SK-N-MC (cell line): ENCODE results near the gene MPG.
"Not testable (repeated sequence)": the region's sequence is repeated elsewhere in the genome, so short reads cannot be mapped to it uniquely, and the experiment has no call there.

Source experiments
- DNase-seq: peaks from one replicate; pipeline ENCODE4 v3.0.0-alpha.2; 2011; ENCODE audit warnings: low read depth, low spot score
- H3K27ac ChIP-seq: fragments of 200-600 bp; sonication (generic); 2 replicates; pipeline ENCODE4 v1.5.1; 2016; ENCODE audit warnings: mixed run types
- H3K36me3 ChIP-seq: fragments of 200-600 bp; sonication (generic); 2 replicates; pipeline ENCODE4 v1.6.1; 2017; ENCODE audit warnings: antibody characterized with exemption, low read length, mixed read lengths; ENCODE audit not compliant: insufficient read depth
- H3K4me3 ChIP-seq: fragments of 200-600 bp; sonication (generic); 2 replicates; pipeline ENCODE4 v1.5.1; 2016
- H3K9ac ChIP-seq: fragments of 200-600 bp; sonication (generic); 2 replicates; pipeline ENCODE4 v1.8.0; 2017; ENCODE audit warnings: mixed run types, mixed read lengths; ENCODE audit not compliant: insufficient read length
- H3K9me3 ChIP-seq: fragments of 200-600 bp; sonication (generic); 2 replicates; pipeline ENCODE4 v1.6.1; 2017; ENCODE audit warnings: low read depth, mild to moderate bottlenecking, antibody characterized with exemption, low read length, moderate library complexity, mixed read lengths
- EZH2 ChIP-seq: fragments of 200-600 bp; sonication (generic); IDR thresholded peaks from one replicate; pipeline ENCODE4 v1.6.1; 2017; ENCODE audit warnings: antibody characterized with exemption
- FOXP2 ChIP-seq: optimal IDR thresholded peaks from 2 replicates; pipeline ENCODE3; 2011; ENCODE audit warnings: mild to moderate bottlenecking, moderate library complexity; ENCODE audit not compliant: insufficient read depth; ENCODE audit errors: extremely low read length, control extremely low read depth
- POLR2AphosphoS5 ChIP-seq: IDR thresholded peaks from 2 replicates; pipeline ENCODE4 v1.6.1; 2012; ENCODE audit warnings: mild to moderate bottlenecking, low read depth, low read length, borderline replicate concordance

The MPG gene

DNA sequence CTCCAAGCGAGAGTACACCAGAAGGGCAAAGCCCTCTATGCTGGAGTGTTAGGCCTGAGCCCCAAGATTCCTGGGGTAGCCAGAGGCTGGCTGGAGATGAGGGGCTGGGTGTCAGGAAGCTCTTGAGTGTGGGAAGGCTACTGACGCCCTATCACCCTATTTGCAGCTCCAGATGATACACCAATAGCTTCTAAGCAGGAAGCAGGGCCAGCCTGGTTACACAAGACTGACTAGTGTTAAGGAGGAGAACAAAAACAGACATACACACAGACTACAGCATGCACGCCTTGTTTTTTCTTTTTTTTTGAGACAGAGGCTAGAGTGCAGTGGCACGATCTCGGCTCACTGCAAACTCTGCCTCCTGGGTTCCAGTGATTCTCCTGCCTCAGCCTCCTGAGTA lies 40.5 kb upstream of the MPG start:
- H3K9me3 ChIP-seq = no peaks in the 10 kb centered on the region
- TF ChIP-seq FOXP2 (no peak), EZH2 (no peak), POLR2AphosphoS5 (no peak)

GRCh38 chr16:38206-38605 lies 39.8 kb upstream of the MPG start:
- H3K4me3 ChIP-seq, H3K9me3 ChIP-seq, DNase-seq, H3K36me3 ChIP-seq, H3K27ac ChIP-seq, H3K9ac ChIP-seq: not testable (repeated sequence)

More for the DNA sequence above, 40.5 kb upstream of the MPG start:
- H3K27ac ChIP-seq = no peak overlapping the region
- H3K9ac ChIP-seq = no peak overlapping the region
- no peak for DNase-seq
- H3K36me3 ChIP-seq = peaks cover 4% of the 10 kb centered on the region; the same call in 1 of the 2 replicates
- H3K4me3 ChIP-seq = no peak overlapping the region

DNA sequence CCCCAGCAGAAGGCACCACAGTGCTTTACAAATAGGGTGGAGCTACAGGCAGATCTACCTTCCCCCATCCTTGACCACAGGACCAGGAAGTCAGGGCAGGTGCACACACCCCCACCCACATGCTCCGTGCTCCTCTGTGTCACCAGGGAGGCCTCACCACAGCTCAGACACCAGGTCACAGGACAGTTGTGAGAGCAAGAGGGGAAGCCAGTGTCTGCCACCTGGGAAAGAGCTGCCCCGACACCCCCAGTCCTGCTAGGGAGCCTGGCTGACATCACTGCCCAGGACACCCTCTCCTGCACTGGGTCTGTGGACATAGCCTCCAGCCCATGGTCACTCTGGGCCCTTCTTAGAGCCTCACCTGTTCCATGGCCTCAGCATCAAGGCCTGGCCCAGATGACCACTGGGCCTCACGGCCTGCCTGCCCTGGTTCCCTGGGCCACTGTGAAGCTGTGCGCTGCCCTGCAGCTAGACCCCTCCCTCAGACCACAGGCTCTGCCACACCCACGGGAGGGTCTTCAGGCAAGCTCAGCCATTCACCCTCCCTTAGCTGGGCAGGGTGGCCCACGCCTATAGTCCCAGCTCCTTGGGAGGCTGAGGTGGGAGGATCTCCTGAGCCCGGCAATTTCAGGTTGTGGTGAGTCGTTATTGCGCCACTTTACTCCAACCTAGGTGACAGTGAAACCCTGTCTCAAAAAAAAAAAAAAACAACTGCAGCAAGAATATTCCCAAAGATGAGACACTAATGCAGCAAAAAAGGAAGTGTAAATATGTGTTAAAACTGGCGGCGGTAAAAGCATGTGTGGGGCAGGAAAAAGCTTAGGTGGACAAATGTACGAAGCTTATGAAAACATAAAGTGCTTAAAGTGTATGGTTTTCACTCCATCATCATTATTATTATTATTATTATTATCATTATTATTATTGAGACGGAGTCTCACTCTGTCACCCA lies 38.8 kb upstream of the MPG start:
- no peak overlapping the region for H3K9ac ChIP-seq
- peaks cover 4% of the 10 kb centered on the region; the same call in 1 of the 2 replicates for H3K36me3 ChIP-seq
- no peak overlapping the region for H3K27ac ChIP-seq
- TF ChIP-seq FOXP2 (no peak), POLR2AphosphoS5 (no peak), EZH2 (no peak)
- H3K4me3 ChIP-seq = no peak overlapping the region
- DNase-seq = no peak
- H3K9me3 ChIP-seq = no peaks in the 10 kb centered on the region

DNA sequence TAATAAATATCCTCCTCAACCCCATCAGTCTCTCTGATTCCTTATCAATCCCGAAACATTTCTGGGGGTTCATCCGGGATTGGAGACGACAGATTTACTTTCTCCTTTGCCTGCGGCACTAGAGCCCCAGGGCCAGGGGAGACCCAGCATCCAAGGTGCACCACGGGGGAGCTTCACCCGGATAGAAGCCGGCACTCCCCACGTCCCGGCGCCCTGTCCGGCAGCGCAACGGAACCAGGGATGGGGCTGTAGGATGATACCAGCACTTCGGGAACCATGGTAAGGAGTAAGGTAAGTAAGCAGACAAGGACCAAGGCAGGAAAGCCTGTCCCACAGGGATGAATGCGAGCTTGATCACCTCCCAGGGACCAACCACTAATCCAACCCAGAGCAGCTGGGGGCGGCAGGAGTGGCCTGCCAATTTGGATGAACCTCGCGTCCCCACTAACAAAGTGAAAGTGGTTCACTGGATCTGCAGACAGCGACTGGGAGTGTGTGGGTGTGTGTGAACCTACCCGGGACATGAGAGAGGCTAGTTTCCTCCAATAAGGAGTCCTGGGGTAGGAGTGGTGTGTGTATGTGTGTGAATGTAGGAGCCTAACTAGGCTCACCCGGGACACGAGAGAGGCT lies 36.5 kb upstream of the MPG start:
- no peak overlapping the region for H3K9ac ChIP-seq
- peaks cover 19% of the 10 kb centered on the region for H3K36me3 ChIP-seq
- TF ChIP-seq FOXP2 (no peak), EZH2 (no peak), POLR2AphosphoS5 (no peak)
- no peak for DNase-seq
- H3K9me3 ChIP-seq = no peaks in the 10 kb centered on the region
- H3K4me3 ChIP-seq = no peak overlapping the region
- H3K27ac ChIP-seq = no peak overlapping the region

DNA sequence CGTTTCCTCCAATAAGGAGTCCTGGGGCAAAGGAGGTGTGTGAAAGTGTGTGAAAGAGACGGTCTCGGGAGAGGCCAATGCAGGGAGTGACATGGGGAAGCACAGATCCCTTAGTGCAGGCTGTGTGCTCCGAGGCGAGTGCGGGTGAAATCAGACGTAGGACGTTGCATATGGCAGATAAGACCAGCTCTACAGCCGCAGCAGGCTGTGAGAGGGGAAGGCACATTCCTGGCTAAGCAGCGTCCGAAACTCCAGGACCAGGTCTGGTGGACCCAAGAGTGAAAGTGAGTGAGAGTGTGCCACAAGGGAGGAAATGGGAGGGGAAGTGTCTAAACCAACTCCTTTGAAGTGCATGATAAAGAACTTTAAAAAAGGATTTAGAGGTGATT lies 36.0 kb upstream of the MPG start:
- Histone ChIP-seq H3K27ac (no peak overlapping the region), H3K9ac (no peak overlapping the region), H3K4me3 (no peak overlapping the region), H3K36me3 (peaks cover 20% of the 10 kb centered on the region), H3K9me3 (no peaks in the 10 kb centered on the region)
- DNase-seq = no peak
- TF ChIP-seq POLR2AphosphoS5 (no peak), EZH2 (no peak), FOXP2 (no peak)

GRCh38 chr16:42691-43090 lies 35.3 kb upstream of the MPG start:
- Histone ChIP-seq H3K4me3 (no peak overlapping the region), H3K27ac (no peak overlapping the region), H3K36me3 (peaks cover 24% of the 10 kb centered on the region), H3K9me3 (no peaks in the 10 kb centered on the region), H3K9ac (no peak overlapping the region)
- no peak for DNase-seq
- TF ChIP-seq POLR2AphosphoS5 (no peak), FOXP2 (no peak), EZH2 (no peak)

DNA sequence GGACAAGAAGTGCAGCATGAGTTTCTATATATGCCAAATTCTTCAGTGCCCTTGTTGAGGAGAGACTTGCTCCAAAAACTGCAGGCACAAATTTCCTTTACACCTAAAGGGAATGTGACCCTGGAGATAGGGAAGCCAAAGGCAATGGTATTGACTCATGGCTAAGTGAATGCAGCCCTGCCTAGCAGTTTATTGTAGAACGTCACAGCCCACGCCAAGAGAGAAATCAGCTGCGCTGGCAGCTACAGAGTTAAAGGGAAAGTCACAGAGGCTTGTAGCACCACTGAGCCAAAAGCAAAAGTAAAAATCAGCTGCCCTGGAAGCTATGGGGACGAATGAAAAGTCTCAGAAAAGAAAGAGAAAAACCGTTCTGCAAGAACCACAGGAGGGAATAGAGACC lies 34.7 kb upstream of the MPG start:
- no peaks in the 10 kb centered on the region for H3K9me3 ChIP-seq
- TF ChIP-seq POLR2AphosphoS5 (no peak), EZH2 (no peak), FOXP2 (no peak)
- no peak overlapping the region for H3K27ac ChIP-seq
- H3K9ac ChIP-seq = no peak overlapping the region
- no peak for DNase-seq
- H3K4me3 ChIP-seq = no peak overlapping the region
- H3K36me3 ChIP-seq = peaks cover 27% of the 10 kb centered on the region

GRCh38 chr16:44655-45054 lies 33.4 kb upstream of the MPG start:
- no peaks in the 10 kb centered on the region for H3K9me3 ChIP-seq
- H3K9ac ChIP-seq = no peak overlapping the region
- H3K4me3 ChIP-seq = no peak overlapping the region
- TF ChIP-seq EZH2 (no peak), POLR2AphosphoS5 (no peak), FOXP2 (no peak)
- peaks cover 28% of the 10 kb centered on the region for H3K36me3 ChIP-seq
- no peak for DNase-seq
- no peak overlapping the region for H3K27ac ChIP-seq

DNA sequence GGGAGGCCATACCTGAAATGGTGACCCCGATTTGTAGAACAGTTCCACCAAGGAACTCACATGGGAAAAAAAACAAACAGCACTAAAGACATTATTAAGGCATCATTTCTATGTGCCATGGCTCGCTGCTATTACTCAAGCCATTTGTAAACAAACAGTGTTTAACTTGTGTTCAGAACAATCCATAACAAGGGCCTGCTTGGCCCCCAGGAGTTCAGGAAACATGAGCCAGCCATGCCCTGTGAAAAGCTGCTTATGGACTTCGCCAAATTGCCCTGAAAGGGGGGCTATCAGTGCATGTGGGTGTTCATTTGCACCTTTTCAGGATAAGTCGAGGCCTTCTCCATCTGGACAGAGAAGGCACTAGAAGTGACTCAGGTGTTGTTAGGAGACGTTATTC lies 32.6 kb upstream of the MPG start:
- no peak for DNase-seq
- no peak for TF ChIP-seq POLR2AphosphoS5
- TF ChIP-seq EZH2 = no peak
- no peak overlapping the region for H3K9ac ChIP-seq
- peaks cover 32% of the 10 kb centered on the region for H3K36me3 ChIP-seq
- no peak overlapping the region for H3K27ac ChIP-seq
- H3K9me3 ChIP-seq = no peaks in the 10 kb centered on the region
- H3K4me3 ChIP-seq = no peak overlapping the region

DNA sequence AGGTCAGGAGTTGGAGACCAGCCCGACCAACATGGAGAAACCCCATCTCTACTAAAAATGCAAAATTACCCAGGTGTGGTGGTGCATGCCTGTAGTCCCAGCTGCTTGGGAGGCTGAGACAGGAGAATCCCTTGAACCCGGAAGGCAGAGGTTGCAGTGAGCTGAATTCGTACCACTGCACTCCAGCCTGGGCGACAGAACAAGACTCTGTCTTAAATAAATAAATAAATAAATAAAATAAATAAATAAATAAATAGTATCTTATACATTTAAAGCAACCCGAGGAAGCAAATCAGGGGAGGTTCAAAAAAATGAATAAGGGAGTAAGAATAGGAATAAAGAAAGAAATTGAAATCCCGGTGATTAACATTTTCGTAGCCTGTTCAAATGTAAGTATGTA lies 31.5 kb upstream of the MPG start:
- peaks cover 42% of the 10 kb centered on the region for H3K36me3 ChIP-seq
- H3K27ac ChIP-seq, H3K4me3 ChIP-seq, H3K9ac ChIP-seq, H3K9me3 ChIP-seq, DNase-seq: not testable (repeated sequence)
